WTC11 (cell line): Measurements from ENCODE around the gene TLX2.

Experiments used
- AFF4 ChIP-seq: sonication (generic); formaldehyde crosslinking; IDR thresholded peaks from 2 replicates; pipeline ENCODE4 v1.8.1; 2023; ENCODE audit warnings: mild to moderate bottlenecking, missing genetic modification reagents, borderline replicate concordance
- ATF1 ChIP-seq: sonication (generic); formaldehyde crosslinking; IDR thresholded peaks from 2 replicates; pipeline ENCODE4 v1.8.1; 2023; ENCODE audit warnings: mild to moderate bottlenecking, moderate library complexity, missing genetic modification reagents
- ATF2 ChIP-seq: sonication (generic); formaldehyde crosslinking; IDR thresholded peaks from 2 replicates; pipeline ENCODE4 v1.8.1; 2022; ENCODE audit warnings: low read depth, missing genetic modification reagents, borderline replicate concordance
- CREM ChIP-seq: sonication (generic); formaldehyde crosslinking; IDR thresholded peaks from 2 replicates; pipeline ENCODE4 v1.8.1; 2022; ENCODE audit warnings: mild to moderate bottlenecking, missing genetic modification reagents, moderate library complexity
- CTCF ChIP-seq: fragments of 200-600 bp; IDR thresholded peaks from 2 replicates; pipeline ENCODE4 v1.8.0; 2022; ENCODE audit warnings: antibody characterized with exemption
- HMGXB4 ChIP-seq: sonication (generic); formaldehyde crosslinking; IDR thresholded peaks from 2 replicates; pipeline ENCODE4 v1.8.1; 2023; ENCODE audit warnings: mild to moderate bottlenecking, moderate library complexity, missing genetic modification reagents
- MAX ChIP-seq: sonication (generic); formaldehyde crosslinking; IDR thresholded peaks from 2 replicates; pipeline ENCODE4 v1.8.0; 2022; ENCODE audit warnings: mild to moderate bottlenecking, missing genetic modification reagents
- MXD4 ChIP-seq: fragments of 250-450 bp; sonication (Bioruptor Pico); IDR thresholded peaks from 2 replicates; pipeline ENCODE4 v1.8.0; 2021; ENCODE audit warnings: mild to moderate bottlenecking, moderate library complexity, borderline replicate concordance
- SMAD3 ChIP-seq: sonication (generic); formaldehyde crosslinking; IDR thresholded peaks from 2 replicates; pipeline ENCODE4 v1.8.0; 2022; ENCODE audit warnings: missing genetic modification reagents, mild to moderate bottlenecking, borderline replicate concordance
- SOX15 ChIP-seq: fragments of 250-450 bp; sonication (Bioruptor Pico); IDR thresholded peaks from 2 replicates; pipeline ENCODE4 v1.9.0; 2021; ENCODE audit warnings: mild to moderate bottlenecking
- TEAD4 ChIP-seq: sonication (generic); formaldehyde crosslinking; IDR thresholded peaks from 2 replicates; pipeline ENCODE4 v1.8.0; 2022; ENCODE audit warnings: mild to moderate bottlenecking, missing genetic modification reagents
- USF2 ChIP-seq: sonication (generic); formaldehyde crosslinking; IDR thresholded peaks from 2 replicates; pipeline ENCODE4 v1.8.1; 2023; ENCODE audit warnings: mild to moderate bottlenecking, missing genetic modification reagents, moderate library complexity
- ZNF138 ChIP-seq: sonication (generic); formaldehyde crosslinking; conservative IDR thresholded peaks from 2 replicates; pipeline ENCODE4 v1.8.1; 2022; ENCODE audit warnings: mild to moderate bottlenecking, moderate library complexity, missing genetic modification reagents
- ZNF512 ChIP-seq: sonication (generic); formaldehyde crosslinking; IDR thresholded peaks from 2 replicates; pipeline ENCODE4 v1.8.1; 2022; ENCODE audit warnings: missing genetic modification reagents, borderline replicate concordance

- TF ChIP-seq ZNF138 (CRISPR knock-in tag) (no peak), CTCF (no peak), MXD4 (CRISPR knock-in tag) (no peak), HMGXB4 (CRISPR knock-in tag) (no peak), SMAD3 (CRISPR knock-in tag) (no peak), SOX15 (CRISPR knock-in tag) (no peak), TEAD4 (CRISPR knock-in tag) (no peak), CREM (CRISPR knock-in tag) (no peak), MAX (CRISPR knock-in tag) (no peak), USF2 (CRISPR knock-in tag) (no peak), ZNF512 (CRISPR knock-in tag) (no peak), ATF2 (CRISPR knock-in tag) (no peak), AFF4 (no peak), ATF1 (CRISPR knock-in tag) (no peak)
These were observed 13.5 kb downstream of the TLX2 start for GRCh38 chr2:74527741-74528140.
